Measurements from ENCODE around the gene PLA2G2A. TPM values are rescaled to one million over a fixed set of nuclear protein-coding genes. Genes with fewer than 3 reads are reported as not detected.
"Not testable (repeated sequence)": the region's sequence is repeated elsewhere in the genome, so short reads cannot be mapped to it uniquely, and the experiment has no call there.

The PLA2G2A gene
- total RNA-seq (2014; rRNA removed; shearing (Covaris generic); ENCODE audit: low replicate concordance) = not detected in 2 replicates

GRCh38 chr1:19979494-19979977 lies at the start of gene PLA2G2A:
Gene PLA2G2A (minus strand): TSS chr1:19979618. CDS start chr1:19978773, 845 bp downstream.
- DNase-seq = no peak
- no peaks in the 10 kb centered on the region for H3K36me3 ChIP-seq
- no peaks in the 10 kb centered on the region for H3K27me3 ChIP-seq
- H3K9me3 ChIP-seq = no peaks in the 10 kb centered on the region
- no peak within 1 kb of the TSS for H3K4me3 ChIP-seq

GRCh38 chr1:20028726-20029125 lies 49.3 kb upstream of the PLA2G2A start:
- no peak overlapping the region for H3K4me3 ChIP-seq

GRCh38 chr1:20028125-20028524 lies 48.7 kb upstream of the PLA2G2A start:
- no peak for DNase-seq
- H3K4me3 ChIP-seq = no peak overlapping the region
- peaks cover 12% of the 10 kb centered on the region for H3K27me3 ChIP-seq

More at GRCh38 chr1:20028726-20029125, 49.3 kb upstream of the PLA2G2A start:
- Histone ChIP-seq H3K36me3 (no peaks in the 10 kb centered on the region), H3K9me3 (no peaks in the 10 kb centered on the region), H3K27me3 (peaks cover 12% of the 10 kb centered on the region)
- no peak for DNase-seq

GRCh38 chr1:20017741-20018140 lies 38.3 kb upstream of the PLA2G2A start:
- no peaks in the 10 kb centered on the region for H3K36me3 ChIP-seq
- H3K27me3 ChIP-seq = peaks cover 7% of the 10 kb centered on the region

More at GRCh38 chr1:20028125-20028524, 48.7 kb upstream of the PLA2G2A start:
- Histone ChIP-seq H3K9me3 (no peaks in the 10 kb centered on the region), H3K36me3 (no peaks in the 10 kb centered on the region)

GRCh38 chr1:20014153-20014552 lies 34.7 kb upstream of the PLA2G2A start:
- Histone ChIP-seq H3K27me3 (peaks cover 3% of the 10 kb centered on the region; the same call in 1 of the 2 replicates), H3K36me3 (no peaks in the 10 kb centered on the region)

More at GRCh38 chr1:20017741-20018140, 38.3 kb upstream of the PLA2G2A start:
- Histone ChIP-seq H3K4me3 (no peak overlapping the region), H3K9me3 (peaks cover 19% of the 10 kb centered on the region)
- DNase-seq = no peak

GRCh38 chr1:20010016-20010415 lies 30.6 kb upstream of the PLA2G2A start:
- no peak overlapping the region for H3K4me3 ChIP-seq
- no peak for DNase-seq
- no peaks in the 10 kb centered on the region; the same call in 1 of the 2 replicates for H3K27me3 ChIP-seq
- no peaks in the 10 kb centered on the region for H3K36me3 ChIP-seq
- 0 out of 2 replicates have a peak, but pooled peaks cover 4% of the 10 kb centered on the region for H3K9me3 ChIP-seq

More at GRCh38 chr1:20014153-20014552, 34.7 kb upstream of the PLA2G2A start:
- DNase-seq = no peak
- peaks cover 19% of the 10 kb centered on the region for H3K9me3 ChIP-seq
- no peak overlapping the region for H3K4me3 ChIP-seq

- Histone ChIP-seq H3K4me3 (no peak overlapping the region), H3K36me3 (no peaks in the 10 kb centered on the region), H3K27me3 (no peaks in the 10 kb centered on the region), H3K9me3 (no peaks in the 10 kb centered on the region)
- DNase-seq = no peak
These were observed 29.8 kb upstream of the PLA2G2A start for GRCh38 chr1:20009212-20009611.

GRCh38 chr1:20008391-20008841 lies 29.0 kb upstream of the PLA2G2A start:
- H3K4me3 ChIP-seq = no peak overlapping the region
- no peaks in the 10 kb centered on the region for H3K27me3 ChIP-seq
- H3K36me3 ChIP-seq = no peaks in the 10 kb centered on the region
- H3K9me3 ChIP-seq = no peaks in the 10 kb centered on the region
- DNase-seq = no peak

- not testable (repeated sequence) for H3K4me3 ChIP-seq, DNase-seq, H3K36me3 ChIP-seq, H3K9me3 ChIP-seq
- H3K27me3 ChIP-seq = peaks cover 12% of the 10 kb centered on the region
These were observed 19.4 kb upstream of the PLA2G2A start for GRCh38 chr1:19998823-19999222.

GRCh38 chr1:19990689-19991088 lies 11.3 kb upstream of the PLA2G2A start:
- H3K4me3 ChIP-seq = no peak overlapping the region
- peaks cover 11% of the 10 kb centered on the region for H3K27me3 ChIP-seq
- no peak for DNase-seq

GRCh38 chr1:19990182-19990582 lies 10.8 kb upstream of the PLA2G2A start:
- peaks cover 11% of the 10 kb centered on the region for H3K27me3 ChIP-seq
- H3K9me3 ChIP-seq, DNase-seq: not testable (repeated sequence)

More at GRCh38 chr1:19990689-19991088, 11.3 kb upstream of the PLA2G2A start:
- H3K9me3 ChIP-seq = no peaks in the 10 kb centered on the region
- H3K36me3 ChIP-seq = no peaks in the 10 kb centered on the region

GRCh38 chr1:19988267-19989006 lies 9.0 kb upstream of the PLA2G2A start:
- no peaks in the 10 kb centered on the region for H3K36me3 ChIP-seq
- no peaks in the 10 kb centered on the region for H3K9me3 ChIP-seq
- no peak overlapping the region for H3K4me3 ChIP-seq
- peaks cover 11% of the 10 kb centered on the region for H3K27me3 ChIP-seq
- DNase-seq = no peak

More at GRCh38 chr1:19990182-19990582, 10.8 kb upstream of the PLA2G2A start:
- not testable (repeated sequence) for H3K36me3 ChIP-seq, H3K4me3 ChIP-seq

- Histone ChIP-seq H3K4me3 (no peak overlapping the region), H3K36me3 (no peaks in the 10 kb centered on the region), H3K9me3 (no peaks in the 10 kb centered on the region), H3K27me3 (peaks cover 7% of the 10 kb centered on the region)
- DNase-seq = no peak
These were observed 8.3 kb upstream of the PLA2G2A start for GRCh38 chr1:19987719-19988118.

GRCh38 chr1:19984409-19985016 lies 5.1 kb upstream of the PLA2G2A start:
- not testable (repeated sequence) for H3K36me3 ChIP-seq, DNase-seq, H3K27me3 ChIP-seq, H3K9me3 ChIP-seq, H3K4me3 ChIP-seq

GRCh38 chr1:19981507-19982312 lies 2.3 kb upstream of the PLA2G2A start:
- Histone ChIP-seq H3K36me3 (no peaks in the 10 kb centered on the region), H3K9me3 (no peaks in the 10 kb centered on the region), H3K4me3 (no peak overlapping the region), H3K27me3 (no peaks in the 10 kb centered on the region)
- no peak for DNase-seq

GRCh38 chr1:19981170-19981506 lies 1.7 kb upstream of the PLA2G2A start:
- DNase-seq = no peak
- H3K9me3 ChIP-seq = no peaks in the 10 kb centered on the region
- H3K4me3 ChIP-seq = no peak overlapping the region
- H3K36me3 ChIP-seq = no peaks in the 10 kb centered on the region
- H3K27me3 ChIP-seq = no peaks in the 10 kb centered on the region

GRCh38 chr1:19980314-19980713 lies 896 bp upstream of the PLA2G2A start:
- no peaks in the 10 kb centered on the region for H3K36me3 ChIP-seq
- no peak overlapping the region for H3K4me3 ChIP-seq
- no peaks in the 10 kb centered on the region for H3K9me3 ChIP-seq
- no peak for DNase-seq
- H3K27me3 ChIP-seq = no peaks in the 10 kb centered on the region

Data from MG63 (cell line).